Activated naive CD8-positive, alpha-beta T cell treated with anti-CD3 and anti-CD28 coated beads, Interleukin-2, amount 10 ng/mL, durations not matched to agents 7 days and 5 days (primary cell): ENCODE results near the gene SBSN. TPM values are rescaled to one million over a fixed set of nuclear protein-coding genes. Genes with fewer than 3 reads are reported as not detected.

Source experiments
- ATAC-seq: fragments of 150-1000 bp; cut with Tn5 transposase; one replicate; pipeline ENCODE4 v1.10.0; 2021; ENCODE audit warnings: low read depth, moderate library complexity
- POLR2A ChIA-PET: fragments of 350-600 bp; sonication (Branson Sonifier 250); formaldehyde crosslinking; loops from one replicate; lab custom pipeline; 2021; ENCODE audit warnings: antibody characterized with exemption; lab: Charles Lee
- DNase-seq: peaks from one replicate; pipeline ENCODE4 v3.0.0; 2021
- H3K27ac Mint-ChIP-seq: one replicate; pipeline ENCODE4 v1.8.0; 2022; ENCODE audit warnings: mild to moderate bottlenecking, mixed read lengths
- H3K27me3 Mint-ChIP-seq: one replicate; pipeline ENCODE4 v1.8.0; 2022; ENCODE audit warnings: mild to moderate bottlenecking, moderate library complexity, mixed read lengths
- H3K36me3 Mint-ChIP-seq: one replicate; pipeline ENCODE4 v1.8.0; 2021; ENCODE audit warnings: mild to moderate bottlenecking, mixed read lengths
- H3K4me1 Mint-ChIP-seq: one replicate; pipeline ENCODE4 v1.8.0; 2021; ENCODE audit warnings: mixed read lengths
- H3K4me3 Mint-ChIP-seq: one replicate; pipeline ENCODE4 v1.8.0; 2022; ENCODE audit warnings: mild to moderate bottlenecking, moderate library complexity, mixed read lengths
- H3K9me3 Mint-ChIP-seq: one replicate; pipeline ENCODE4 v1.8.0; 2021; ENCODE audit warnings: mixed read lengths
- total RNA-seq, 2 experiments: library from RNA; stranded (reverse); gene quantifications; one replicate each; pipeline ENCODE4 v1.2.3, GENCODE V29; 2021

Gene SBSN, protein sequence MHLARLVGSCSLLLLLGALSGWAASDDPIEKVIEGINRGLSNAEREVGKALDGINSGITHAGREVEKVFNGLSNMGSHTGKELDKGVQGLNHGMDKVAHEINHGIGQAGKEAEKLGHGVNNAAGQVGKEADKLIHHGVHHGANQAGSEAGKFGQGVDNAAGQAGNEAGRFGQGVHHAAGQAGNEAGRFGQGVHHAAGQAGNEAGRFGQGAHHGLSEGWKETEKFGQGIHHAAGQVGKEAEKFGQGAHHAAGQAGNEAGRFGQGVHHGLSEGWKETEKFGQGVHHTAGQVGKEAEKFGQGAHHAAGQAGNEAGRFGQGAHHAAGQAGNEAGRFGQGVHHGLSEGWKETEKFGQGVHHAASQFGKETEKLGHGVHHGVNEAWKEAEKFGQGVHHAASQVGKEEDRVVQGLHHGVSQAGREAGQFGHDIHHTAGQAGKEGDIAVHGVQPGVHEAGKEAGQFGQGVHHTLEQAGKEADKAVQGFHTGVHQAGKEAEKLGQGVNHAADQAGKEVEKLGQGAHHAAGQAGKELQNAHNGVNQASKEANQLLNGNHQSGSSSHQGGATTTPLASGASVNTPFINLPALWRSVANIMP
- not detected for total RNA-seq

GRCh38 chr19:35528218-35529038, at the start of gene SBSN:
Gene SBSN, minus strand, starts transcription at chr19:35528311. Its CDS starts 30 bp downstream, at chr19:35528281.
- ATAC-seq (no peak), DNase-seq (no peak)
- POLR2A ChIA-PET = no interaction called here
- Mint-ChIP-seq H3K4me3 (no peak within 1 kb of the TSS), H3K9me3 (no peaks in the 10 kb centered on the region), H3K4me1 (peaks cover 6% of the 10 kb centered on the region), H3K36me3 (no peaks in the 10 kb centered on the region), H3K27ac (no peak within 1 kb of the TSS), H3K27me3 (peaks cover 26% of the 10 kb centered on the region)

DNA sequence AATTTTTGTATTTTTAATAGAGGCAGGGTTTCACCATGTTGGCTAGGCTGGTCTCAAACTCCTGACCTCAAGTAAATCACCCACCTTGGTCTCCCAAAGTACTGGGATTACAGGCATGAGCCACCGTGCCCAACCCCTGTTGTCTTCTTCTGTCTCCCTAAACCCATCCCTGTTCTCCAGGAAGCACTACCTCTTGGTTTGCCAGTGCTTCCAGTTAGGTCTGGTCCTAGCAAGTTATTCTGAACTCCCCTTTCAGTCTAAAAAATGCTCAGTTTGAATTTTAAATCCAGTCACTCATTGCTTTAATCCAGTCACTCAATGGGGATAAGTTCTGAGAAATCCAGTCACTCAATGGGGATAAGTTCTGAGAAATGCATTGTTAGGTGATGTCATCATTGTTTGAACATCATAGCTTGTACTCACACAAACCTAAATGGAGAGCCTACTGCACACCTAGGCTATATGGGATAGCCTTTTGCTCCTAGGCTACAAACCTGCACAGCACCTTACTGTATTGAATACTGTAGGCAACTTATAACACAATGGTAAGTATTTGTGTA, 43.4 kb upstream of the SBSN start:
- H3K4me1 Mint-ChIP-seq = peaks cover 2% of the 10 kb centered on the region
- POLR2A ChIA-PET = no interaction called here
- no peak overlapping the region for H3K4me3 Mint-ChIP-seq
- ATAC-seq = no peak
- H3K36me3 Mint-ChIP-seq = no peaks in the 10 kb centered on the region
- no peak overlapping the region for H3K27ac Mint-ChIP-seq
- peaks cover 9% of the 10 kb centered on the region for H3K9me3 Mint-ChIP-seq
- H3K27me3 Mint-ChIP-seq = peaks cover 7% of the 10 kb centered on the region
- DNase-seq = no peak

GRCh38 chr19:35569281-35569781, 41.2 kb upstream of the SBSN start:
- ATAC-seq = no peak
- POLR2A ChIA-PET = no interaction called here
- no peak overlapping the region for H3K4me3 Mint-ChIP-seq
- H3K4me1 Mint-ChIP-seq = peaks cover 2% of the 10 kb centered on the region
- H3K27ac Mint-ChIP-seq = no peak overlapping the region
- no peaks in the 10 kb centered on the region for H3K9me3 Mint-ChIP-seq
- no peak for DNase-seq
- H3K27me3 Mint-ChIP-seq = peaks cover 8% of the 10 kb centered on the region
- H3K36me3 Mint-ChIP-seq = no peaks in the 10 kb centered on the region

- H3K36me3 Mint-ChIP-seq = no peaks in the 10 kb centered on the region
Measured at GRCh38 chr19:35566738-35567137, 38.6 kb upstream of the SBSN start.

GRCh38 chr19:35565016-35565856, 37.1 kb upstream of the SBSN start:
- no peaks in the 10 kb centered on the region for H3K36me3 Mint-ChIP-seq
- no peak overlapping the region for H3K27ac Mint-ChIP-seq
- DNase-seq (no peak), ATAC-seq (no peak)
- POLR2A ChIA-PET = no interaction called here
- H3K27me3 Mint-ChIP-seq = peaks cover 13% of the 10 kb centered on the region
- H3K4me1 Mint-ChIP-seq = no peaks in the 10 kb centered on the region
- no peak overlapping the region for H3K4me3 Mint-ChIP-seq
- no peaks in the 10 kb centered on the region for H3K9me3 Mint-ChIP-seq

More at GRCh38 chr19:35566738-35567137, 38.6 kb upstream of the SBSN start:
- POLR2A ChIA-PET = no interaction called here
- Mint-ChIP-seq H3K27ac (no peak overlapping the region), H3K4me1 (peaks cover 2% of the 10 kb centered on the region), H3K4me3 (no peak overlapping the region), H3K9me3 (no peaks in the 10 kb centered on the region), H3K27me3 (peaks cover 9% of the 10 kb centered on the region)
- DNase-seq = no peak
- ATAC-seq = no peak

DNA sequence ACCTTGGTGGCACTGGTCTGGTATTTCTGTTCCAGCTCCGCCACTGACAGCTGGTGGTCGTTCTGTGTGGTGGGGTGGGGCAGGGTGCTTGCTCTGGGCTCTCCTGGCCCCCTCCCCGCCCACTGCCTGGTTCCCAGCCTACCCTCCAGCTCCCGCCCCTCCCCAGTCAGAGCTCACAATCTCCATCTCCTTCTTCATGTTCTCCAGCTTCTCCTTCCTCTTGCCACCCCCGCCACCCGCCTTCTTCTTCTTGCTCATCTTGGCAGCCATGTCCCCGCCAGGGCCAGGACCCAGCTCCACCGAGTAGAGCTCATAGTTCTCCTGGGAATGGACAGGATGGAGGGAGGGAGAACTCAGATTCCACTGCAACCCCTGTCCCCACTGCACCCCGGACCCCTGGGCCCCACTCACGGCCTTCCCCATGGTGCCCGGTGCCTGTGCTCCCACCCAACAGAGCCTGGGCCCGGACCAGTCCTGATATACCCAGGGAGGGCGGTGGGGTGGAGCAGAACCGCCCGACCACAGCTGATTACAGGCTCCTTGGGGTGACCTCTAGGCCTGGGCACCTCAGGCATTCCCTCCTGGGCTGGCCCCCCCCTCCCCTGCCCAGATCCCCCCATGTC, 35.2 kb upstream of the SBSN start, which contains the start of gene ATP4A:
Gene ATP4A (minus strand): TSS at position 452 of the 623 bp plus-strand sequence. CDS start 29 bp downstream, at position 423.
- ATAC-seq (no peak), DNase-seq (no peak)
- Mint-ChIP-seq H3K36me3 (no peaks in the 10 kb centered on the region), H3K4me1 (peaks cover 1% of the 10 kb centered on the region), H3K27ac (no peak within 1 kb of the TSS), H3K27me3 (peaks cover 27% of the 10 kb centered on the region), H3K9me3 (no peaks in the 10 kb centered on the region), H3K4me3 (no peak within 1 kb of the TSS)
- POLR2A ChIA-PET = no interaction called here

DNA sequence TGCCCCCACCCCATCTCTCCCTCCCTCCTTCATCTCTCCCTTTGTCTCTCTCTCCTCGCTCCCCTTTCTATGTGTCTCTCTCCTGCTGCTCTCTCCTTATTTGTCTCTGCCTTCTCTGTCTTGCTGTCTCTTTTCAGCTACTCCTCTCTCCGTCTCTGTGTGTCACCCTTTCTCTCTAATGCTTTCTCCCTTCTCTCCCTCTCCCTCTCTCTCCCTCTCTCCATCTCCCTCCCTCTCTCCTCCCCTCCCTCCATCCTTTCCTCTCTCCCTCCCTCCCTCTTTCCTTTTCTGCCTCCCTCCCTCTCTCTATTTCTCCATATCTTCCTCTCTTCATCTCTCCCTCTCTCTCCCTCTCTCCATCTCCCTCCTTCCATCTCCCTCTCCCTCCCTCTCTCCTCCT, 34.7 kb upstream of the SBSN start:
- Mint-ChIP-seq H3K27ac (no peak overlapping the region), H3K9me3 (no peaks in the 10 kb centered on the region), H3K4me1 (peaks cover 3% of the 10 kb centered on the region), H3K4me3 (no peak overlapping the region), H3K36me3 (no peaks in the 10 kb centered on the region), H3K27me3 (peaks cover 29% of the 10 kb centered on the region)
- DNase-seq = no peak
- POLR2A ChIA-PET = no interaction called here
- ATAC-seq = no peak

- Mint-ChIP-seq H3K9me3 (no peaks in the 10 kb centered on the region), H3K27me3 (peaks cover 30% of the 10 kb centered on the region), H3K27ac (peak overlapping the region; percentile 24), H3K4me1 (peaks cover 4% of the 10 kb centered on the region), H3K36me3 (no peaks in the 10 kb centered on the region), H3K4me3 (no peak overlapping the region)
- DNase-seq = no peak
- POLR2A ChIA-PET = no interaction called here
- no peak for ATAC-seq
Measured at GRCh38 chr19:35562336-35562735, 34.2 kb upstream of the SBSN start.

DNA sequence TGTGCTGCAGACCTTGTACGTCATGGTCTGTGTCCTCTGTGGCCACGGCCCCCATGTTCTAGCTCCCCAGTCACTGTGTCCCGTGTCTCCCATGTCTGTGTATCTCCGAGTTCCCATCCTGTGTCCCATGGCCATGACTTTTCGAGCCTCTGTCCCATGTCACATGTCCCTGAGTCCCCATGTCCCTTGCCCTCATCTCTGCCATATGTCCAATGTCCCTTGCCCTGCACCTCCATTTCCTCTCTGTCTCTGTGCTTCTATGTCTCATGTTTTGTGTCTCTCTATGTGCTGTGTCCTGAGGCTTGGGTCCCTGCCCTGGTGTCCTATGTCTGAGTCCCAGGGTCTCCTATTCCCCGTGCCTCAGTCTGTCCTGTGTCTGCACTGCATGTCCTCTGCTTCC, 33.3 kb upstream of the SBSN start:
- H3K36me3 Mint-ChIP-seq = no peaks in the 10 kb centered on the region
- H3K27me3 Mint-ChIP-seq = peaks cover 32% of the 10 kb centered on the region
- peaks cover 6% of the 10 kb centered on the region for H3K4me1 Mint-ChIP-seq
- no peak overlapping the region for H3K27ac Mint-ChIP-seq
- ATAC-seq = no peak
- POLR2A ChIA-PET = no interaction called here
- no peak for DNase-seq
- H3K4me3 Mint-ChIP-seq = no peak overlapping the region
- no peaks in the 10 kb centered on the region for H3K9me3 Mint-ChIP-seq

- Mint-ChIP-seq H3K9me3 (no peaks in the 10 kb centered on the region), H3K36me3 (no peaks in the 10 kb centered on the region), H3K27ac (no peak overlapping the region), H3K27me3 (peaks cover 36% of the 10 kb centered on the region), H3K4me3 (no peak overlapping the region), H3K4me1 (peaks cover 6% of the 10 kb centered on the region)
- no peak for DNase-seq
- POLR2A ChIA-PET = no interaction called here
- no peak for ATAC-seq
Measured at GRCh38 chr19:35560677-35561076, 32.6 kb upstream of the SBSN start.

DNA sequence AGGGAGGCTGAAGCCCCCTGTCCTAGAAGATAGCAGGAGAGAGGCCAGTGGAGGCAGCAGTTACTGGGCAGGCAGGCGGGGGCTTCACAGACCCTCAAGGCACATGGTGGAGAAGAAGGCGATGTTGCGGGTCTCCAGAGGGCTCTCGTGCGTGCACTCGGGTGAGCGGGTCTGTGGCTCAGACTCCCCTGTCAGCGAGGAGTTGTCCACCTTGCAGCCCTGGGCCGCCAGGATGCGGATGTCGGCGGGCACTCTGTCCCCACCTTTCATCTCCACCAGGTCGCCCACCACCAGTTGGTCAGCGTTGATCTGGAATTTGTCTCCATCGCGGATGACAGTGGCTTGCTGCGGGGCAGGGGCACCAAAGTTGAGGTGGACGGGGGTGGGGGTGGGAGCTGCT, 32.2 kb upstream of the SBSN start:
- POLR2A ChIA-PET = no interaction called here
- Mint-ChIP-seq H3K4me1 (peaks cover 6% of the 10 kb centered on the region), H3K4me3 (no peak overlapping the region), H3K9me3 (no peaks in the 10 kb centered on the region), H3K36me3 (no peaks in the 10 kb centered on the region), H3K27ac (no peak overlapping the region), H3K27me3 (peaks cover 36% of the 10 kb centered on the region)
- DNase-seq = no peak
- ATAC-seq = no peak

DNA sequence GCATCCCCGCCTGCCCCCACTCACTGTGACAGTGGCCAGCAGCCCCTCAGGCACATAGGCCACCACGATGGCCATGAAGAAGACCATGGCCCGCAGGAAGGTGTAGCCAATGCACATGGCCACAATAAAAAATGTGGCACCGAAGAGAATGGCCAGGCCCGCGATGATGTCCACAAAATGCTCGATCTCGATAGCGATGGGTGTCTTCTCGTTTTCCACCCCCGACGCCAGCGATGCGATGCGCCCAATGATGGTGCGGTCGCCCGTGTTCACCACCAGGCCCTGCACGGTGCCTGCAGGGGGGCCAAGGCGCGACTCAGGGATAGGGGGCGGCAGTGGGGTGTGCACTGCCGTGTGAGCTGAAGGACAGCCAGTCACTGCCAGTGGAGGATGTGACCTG, 31.7 kb upstream of the SBSN start:
- no peak overlapping the region for H3K4me3 Mint-ChIP-seq
- POLR2A ChIA-PET = interaction anchor here (0.5 kb wide), 1 partner anchor 258 kb away, joined by 3 read pairs; no protein-coding TSS in a partner anchor
- H3K27me3 Mint-ChIP-seq = peaks cover 36% of the 10 kb centered on the region
- no peak overlapping the region for H3K27ac Mint-ChIP-seq
- no peaks in the 10 kb centered on the region for H3K9me3 Mint-ChIP-seq
- no peaks in the 10 kb centered on the region for H3K36me3 Mint-ChIP-seq
- DNase-seq (no peak), ATAC-seq (no peak)
- H3K4me1 Mint-ChIP-seq = peaks cover 6% of the 10 kb centered on the region
